ENCODE measurements around the gene ZNF280C.

DNA sequence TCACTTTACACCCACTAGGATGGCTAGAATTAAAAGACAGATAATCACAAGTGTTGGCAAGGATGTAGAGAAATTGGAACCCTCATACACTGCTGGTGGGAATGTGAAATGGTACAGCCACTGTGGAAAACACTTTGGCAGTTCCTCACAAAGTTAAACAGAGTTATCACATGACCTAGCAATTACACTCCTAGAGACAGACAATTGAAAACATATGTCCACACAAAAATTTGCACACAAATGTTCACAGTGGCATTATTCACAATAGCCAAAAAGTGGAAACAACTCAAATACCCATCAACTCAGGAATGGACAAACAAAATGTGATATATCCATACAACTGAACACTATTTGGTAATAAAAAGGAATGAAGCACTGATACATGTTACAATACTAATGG lies 5.7 kb downstream of the ZNF280C start:
- TF ChIP-seq, protein P1, sequence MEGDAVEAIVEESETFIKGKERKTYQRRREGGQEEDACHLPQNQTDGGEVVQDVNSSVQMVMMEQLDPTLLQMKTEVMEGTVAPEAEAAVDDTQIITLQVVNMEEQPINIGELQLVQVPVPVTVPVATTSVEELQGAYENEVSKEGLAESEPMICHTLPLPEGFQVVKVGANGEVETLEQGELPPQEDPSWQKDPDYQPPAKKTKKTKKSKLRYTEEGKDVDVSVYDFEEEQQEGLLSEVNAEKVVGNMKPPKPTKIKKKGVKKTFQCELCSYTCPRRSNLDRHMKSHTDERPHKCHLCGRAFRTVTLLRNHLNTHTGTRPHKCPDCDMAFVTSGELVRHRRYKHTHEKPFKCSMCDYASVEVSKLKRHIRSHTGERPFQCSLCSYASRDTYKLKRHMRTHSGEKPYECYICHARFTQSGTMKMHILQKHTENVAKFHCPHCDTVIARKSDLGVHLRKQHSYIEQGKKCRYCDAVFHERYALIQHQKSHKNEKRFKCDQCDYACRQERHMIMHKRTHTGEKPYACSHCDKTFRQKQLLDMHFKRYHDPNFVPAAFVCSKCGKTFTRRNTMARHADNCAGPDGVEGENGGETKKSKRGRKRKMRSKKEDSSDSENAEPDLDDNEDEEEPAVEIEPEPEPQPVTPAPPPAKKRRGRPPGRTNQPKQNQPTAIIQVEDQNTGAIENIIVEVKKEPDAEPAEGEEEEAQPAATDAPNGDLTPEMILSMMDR (IDR thresholded peaks at IDR 0.05), result no peak
- TF ChIP-seq POLR2A (IDR thresholded peaks at IDR 0.05), result no peak
- TF ChIP-seq EP300 (IDR thresholded peaks at IDR 0.05), result no peak

Measured in tibial nerve (tissue), 4 donors.